H9 (cell line): Measurements from ENCODE around the gene EIF2S3. TPM values are rescaled to one million over a fixed set of nuclear protein-coding genes. Genes with fewer than 3 reads are reported as not detected.
A peak's percentile ranks its signal among the peaks of the same experiment; 100 is the strongest.

ENCODE experiments used
- DNase-seq: peaks from one replicate; pipeline ENCODE4 v3.0.0-alpha.2; 2017
- H2AFZ ChIP-seq: one replicate; pipeline ENCODE4 v1.6.1; 2013; ENCODE audit warnings: mild to moderate bottlenecking, low read length, control low read depth, moderate library complexity
- H2AK5ac ChIP-seq: 2 replicates; pipeline ENCODE4 v1.6.1; 2013; ENCODE audit warnings: low read length, control low read depth, mixed read lengths; ENCODE audit not compliant: insufficient read length
- H2BK120ac ChIP-seq: one replicate; pipeline ENCODE4 v1.6.1; 2013; ENCODE audit warnings: low read depth, mild to moderate bottlenecking, low read length, control low read depth, inconsistent platforms; ENCODE audit not compliant: poor library complexity, severe bottlenecking
- H2BK12ac ChIP-seq: 2 replicates; pipeline ENCODE4 v1.6.1; 2013; ENCODE audit warnings: low read length, control low read depth, mixed read lengths, low read depth; ENCODE audit not compliant: insufficient read length
- H2BK15ac ChIP-seq: 2 replicates; pipeline ENCODE4 v1.6.1; 2013; ENCODE audit warnings: low read depth, low read length, control low read depth
- H2BK20ac ChIP-seq: one replicate; pipeline ENCODE4 v1.6.1; 2013; ENCODE audit warnings: low read depth, mild to moderate bottlenecking, low read length, control low read depth, inconsistent platforms; ENCODE audit not compliant: poor library complexity, severe bottlenecking
- H2BK5ac ChIP-seq: 2 replicates; pipeline ENCODE4 v1.6.1; 2013; ENCODE audit warnings: low read length, control low read depth, mixed read lengths; ENCODE audit not compliant: insufficient read length
- H3K14ac ChIP-seq: 2 replicates; pipeline ENCODE4 v1.6.1; 2013; ENCODE audit warnings: low read length, control low read depth; ENCODE audit not compliant: insufficient read depth
- H3K18ac ChIP-seq: 2 replicates; pipeline ENCODE4 v1.6.1; 2013; ENCODE audit warnings: low read depth, mild to moderate bottlenecking, mixed read lengths, low read length, control low read depth; ENCODE audit not compliant: insufficient read length
- H3K23ac ChIP-seq: 2 replicates; pipeline ENCODE4 v1.6.1; 2013; ENCODE audit warnings: low read length, control low read depth, mixed read lengths, low read depth; ENCODE audit not compliant: insufficient read length
- H3K23me2 ChIP-seq: 2 replicates; pipeline ENCODE4 v1.6.1; 2013; ENCODE audit warnings: low read depth, mild to moderate bottlenecking, mixed read lengths, low read length, control low read depth; ENCODE audit not compliant: insufficient read length, poor library complexity, severe bottlenecking
- H3K27ac ChIP-seq: 2 replicates; pipeline ENCODE4 v1.5.1; 2013; ENCODE audit warnings: low read length, control low read depth, mixed read lengths, low read depth; ENCODE audit not compliant: insufficient read length
- H3K27me3 ChIP-seq: 2 replicates; pipeline ENCODE4 v1.6.1; 2013; ENCODE audit warnings: low read length, control low read depth, inconsistent platforms; ENCODE audit not compliant: insufficient read depth
- H3K4ac ChIP-seq: 2 replicates; pipeline ENCODE4 v1.6.1; 2013; ENCODE audit warnings: low read depth, mild to moderate bottlenecking, control low read depth, inconsistent platforms, low read length, moderate library complexity
- H3K4me1 ChIP-seq: 2 replicates; pipeline ENCODE4 v1.6.1; 2013; ENCODE audit warnings: low read length, control low read depth, inconsistent platforms; ENCODE audit not compliant: insufficient read depth
- H3K4me2 ChIP-seq: 2 replicates; pipeline ENCODE4 v1.6.1; 2013; ENCODE audit warnings: low read length, control low read depth, mixed read lengths; ENCODE audit not compliant: insufficient read length, insufficient read depth
- H3K56ac ChIP-seq: 2 replicates; pipeline ENCODE4 v1.6.1; 2013; ENCODE audit warnings: low read depth, mild to moderate bottlenecking, mixed read lengths, low read length, control low read depth; ENCODE audit not compliant: insufficient read length
- H3K79me1 ChIP-seq: 2 replicates; pipeline ENCODE4 v1.6.1; 2013; ENCODE audit warnings: low read depth, mild to moderate bottlenecking, moderate library complexity, low read length, control low read depth, inconsistent platforms; ENCODE audit not compliant: insufficient read depth, poor library complexity, severe bottlenecking
- H3K79me2 ChIP-seq: 2 replicates; pipeline ENCODE4 v1.6.1; 2013; ENCODE audit warnings: low read length, control low read depth, inconsistent platforms; ENCODE audit not compliant: insufficient read depth
- H3K9ac ChIP-seq: 2 replicates; pipeline ENCODE4 v1.6.1; 2013; ENCODE audit warnings: low read length, control low read depth, mixed read lengths; ENCODE audit not compliant: insufficient read length; ENCODE audit errors: extremely low read depth
- H3K9me3 ChIP-seq: one replicate; pipeline ENCODE4 v1.6.1; 2013; ENCODE audit warnings: low read depth, low read length, inconsistent platforms; ENCODE audit not compliant: control insufficient read depth
- H3T11ph ChIP-seq: one replicate; pipeline ENCODE4 v1.6.1; 2013; ENCODE audit warnings: mild to moderate bottlenecking, low read length, control low read depth, inconsistent platforms
- H4K20me1 ChIP-seq: one replicate; pipeline ENCODE4 v1.6.1; 2013; ENCODE audit not compliant: control insufficient read depth, insufficient read length, insufficient read depth
- H4K5ac ChIP-seq: 2 replicates; pipeline ENCODE4 v1.6.1; 2013; ENCODE audit warnings: low read depth, mild to moderate bottlenecking, mixed read lengths, low read length, control low read depth; ENCODE audit not compliant: insufficient read length
- H4K8ac ChIP-seq: replicated peaks from 2 replicates; pipeline ENCODE4 v1.6.1; 2013; ENCODE audit warnings: low read length, control low read depth, mixed read lengths, low read depth; ENCODE audit not compliant: insufficient read length
- H4K91ac ChIP-seq: 2 replicates; pipeline ENCODE4 v1.6.1; 2013; ENCODE audit warnings: low read depth, mild to moderate bottlenecking, moderate library complexity, mixed read lengths, low read length, control low read depth; ENCODE audit not compliant: insufficient read length
- H3K27ac Mint-ChIP-seq, 3 experiments: 2 replicates in 2 of 3; 3 replicates in 1 of 3; pipeline ENCODE4 v1.8.0; 2020 to 2021; ENCODE audit warnings: mixed read lengths in 3 of 3, mild to moderate bottlenecking in 1 of 3, moderate library complexity in 1 of 3
- H3K27me3 Mint-ChIP-seq: 2 replicates; pipeline ENCODE4 v1.8.0; 2021; ENCODE audit warnings: low read depth, mild to moderate bottlenecking, moderate library complexity, mixed read lengths
- H3K36me3 Mint-ChIP-seq, 3 experiments: 2 replicates in 2 of 3; 3 replicates in 1 of 3; pipeline ENCODE4 v1.8.0; 2020 to 2021; ENCODE audit warnings: low read depth in 3 of 3, mixed read lengths in 3 of 3; ENCODE audit not compliant: insufficient read depth in 1 of 3
- H3K4me1 Mint-ChIP-seq, 2 experiments: 2 replicates each; pipeline ENCODE4 v1.8.0; 2020; ENCODE audit warnings: mixed read lengths in 2 of 2
- H3K4me3 Mint-ChIP-seq, 2 experiments: 2 replicates in 1 of 2; 3 replicates in 1 of 2; pipeline ENCODE4 v1.8.0; 2020 to 2021; ENCODE audit warnings: mild to moderate bottlenecking in 2 of 2, mixed read lengths in 2 of 2, moderate library complexity in 1 of 2
- H3K9me3 Mint-ChIP-seq, 2 experiments: 2 replicates in 1 of 2; 3 replicates in 1 of 2; pipeline ENCODE4 v1.8.0; 2020; ENCODE audit warnings: mild to moderate bottlenecking in 2 of 2, mixed read lengths in 2 of 2, moderate library complexity in 1 of 2
- CTCF ChIP-seq: fragments of 200-600 bp; sonication (generic); conservative IDR thresholded peaks from 3 replicates; pipeline ENCODE4 v1.8.0; 2021; ENCODE audit warnings: antibody characterized with exemption, mild to moderate bottlenecking
- WGBS: extraction: QIAGEN DNeasy Blood & Tissue Kit; methylation state at CpG from one replicate; pipeline ENCODE4 v1.1.7; 2013; ENCODE audit warnings: missing lambda C conversion rate, low lambda C conversion rate, mixed read lengths; ENCODE audit not compliant: insufficient read length; ENCODE audit errors: extremely low coverage; 5-methylcytosine and 5-hydroxymethylcytosine counted together
- total RNA-seq: library from RNA; stranded (reverse); gene quantifications from 2 replicates; pipeline ENCODE4 v1.2.1, GENCODE V29; 2021

Gene EIF2S3
- total RNA-seq, 1 experiment from 2014 or later, result 598 TPM

DNA sequence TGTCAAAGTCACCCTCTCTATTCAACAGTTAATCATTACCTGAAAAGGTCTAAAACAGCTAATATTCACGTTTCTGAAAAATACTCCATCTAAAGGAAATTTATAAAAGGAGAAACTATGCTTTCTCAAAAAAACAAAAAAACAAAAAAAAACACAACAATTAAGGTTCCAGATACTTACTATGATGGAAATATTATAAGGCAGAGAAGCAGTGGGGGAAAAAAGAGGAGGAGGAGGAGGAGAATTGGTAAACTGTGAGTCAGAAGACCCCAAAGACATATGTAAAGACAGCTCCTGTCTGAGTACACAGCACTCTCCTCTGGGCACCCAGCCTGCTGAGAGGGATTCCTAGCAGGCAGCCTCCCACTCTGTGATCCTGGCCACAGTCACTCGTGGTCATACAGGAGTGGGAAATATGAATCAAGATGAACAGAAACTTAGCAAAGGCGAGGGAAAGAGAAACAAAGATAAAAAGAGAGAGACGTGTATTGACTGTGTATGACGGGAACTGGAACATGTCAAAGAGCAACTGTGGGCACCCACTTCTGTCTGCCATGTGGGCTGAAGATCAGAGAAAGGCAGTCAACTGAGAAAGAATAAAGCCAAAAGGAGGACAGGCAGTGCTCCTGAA lies 40.3 kb upstream of the EIF2S3 start:
- H3K4ac ChIP-seq, result no peak overlapping the region
- H2BK20ac ChIP-seq, result no peak overlapping the region
- no peak overlapping the region for H2BK5ac ChIP-seq
- H2AK5ac ChIP-seq, result no peak overlapping the region
- Mint-ChIP-seq H3K9me3 (no peaks in the 10 kb centered on the region), H3K27ac (peak overlapping the region in 2 of 3 experiments; percentile 36 to 82; a peak in 4 of 7 replicates), H3K4me3 (no peak overlapping the region), H3K36me3 (peaks cover 4 to 30% (median 22%) of the 10 kb centered on the region in 3 experiments), H3K4me1 (peaks cover 0 to 2% of the 10 kb centered on the region in 2 experiments; a peak in 2 of 4 replicates), H3K27me3 (no peaks in the 10 kb centered on the region)
- WGBS, result no CpG with 5 or more reads among the region's 5 CpGs
- H2BK15ac ChIP-seq, result no peak overlapping the region
- no peak overlapping the region for H2BK120ac ChIP-seq
- no peaks in the 10 kb centered on the region for H3K9me3 ChIP-seq
- H3T11ph ChIP-seq, result no peak overlapping the region
- no peak overlapping the region for H3K18ac ChIP-seq
- H3K23ac ChIP-seq, result no peak overlapping the region
- peaks cover 8% of the 10 kb centered on the region for H3K79me1 ChIP-seq
- no peak overlapping the region for H2AFZ ChIP-seq
- no peaks in the 10 kb centered on the region for H4K20me1 ChIP-seq
- DNase-seq, result no peak
- H3K14ac ChIP-seq, result no peak overlapping the region
- no peaks in the 10 kb centered on the region for H3K23me2 ChIP-seq
- no peak for TF ChIP-seq CTCF
- H3K4me2 ChIP-seq, result no peak overlapping the region
- no peak overlapping the region for H3K9ac ChIP-seq
- H3K4me1 ChIP-seq, result no peaks in the 10 kb centered on the region
- no peak overlapping the region for H4K91ac ChIP-seq
- H3K27ac ChIP-seq, result no peak overlapping the region
- H4K5ac ChIP-seq, result no peak overlapping the region
- no peak overlapping the region for H2BK12ac ChIP-seq
- no peak overlapping the region for H3K56ac ChIP-seq
- no peak overlapping the region for H4K8ac ChIP-seq
- H3K27me3 ChIP-seq, result no peaks in the 10 kb centered on the region
- H3K79me2 ChIP-seq, result peaks cover 2% of the 10 kb centered on the region; the same call in 1 of the 2 replicates
